Ramos (cell line): Measurements from ENCODE around the gene TEDC2.

ENCODE experiments used
- in situ Hi-C: fragments of 300-500 bp; cut with MboI; formaldehyde crosslinking; loops from one replicate; pipeline ENCODE4 v1.14.3; 2022; ENCODE audit warnings: low sequenced_read_pairs; ENCODE audit not compliant: unreplicated experiment

The TEDC2 gene

GRCh38 chr16:2462031-2462866 is 2.3 kb downstream of the TEDC2 start:
- in situ Hi-C loops = no loop called here

- in situ Hi-C loops = no loop called here
Observed at GRCh38 chr16:2464333-2464732, 4.4 kb downstream of the TEDC2 start.

- in situ Hi-C loops = no loop called here
Observed at GRCh38 chr16:2465653-2466415, 5.9 kb downstream of the TEDC2 start.

GRCh38 chr16:2466667-2467527 is 7.0 kb downstream of the TEDC2 start:
- in situ Hi-C loops = no loop called here

- in situ Hi-C loops = no loop called here
Observed at GRCh38 chr16:2467528-2468232, 7.8 kb downstream of the TEDC2 start.

- in situ Hi-C loops = no loop called here
Observed at GRCh38 chr16:2468233-2468724, 8.4 kb downstream of the TEDC2 start.

- in situ Hi-C loops = no loop called here
Observed at GRCh38 chr16:2468725-2469398, 9.0 kb downstream of the TEDC2 start.

- in situ Hi-C loops = no loop called here
Observed at GRCh38 chr16:2469399-2470233, 9.7 kb downstream of the TEDC2 start.

DNA sequence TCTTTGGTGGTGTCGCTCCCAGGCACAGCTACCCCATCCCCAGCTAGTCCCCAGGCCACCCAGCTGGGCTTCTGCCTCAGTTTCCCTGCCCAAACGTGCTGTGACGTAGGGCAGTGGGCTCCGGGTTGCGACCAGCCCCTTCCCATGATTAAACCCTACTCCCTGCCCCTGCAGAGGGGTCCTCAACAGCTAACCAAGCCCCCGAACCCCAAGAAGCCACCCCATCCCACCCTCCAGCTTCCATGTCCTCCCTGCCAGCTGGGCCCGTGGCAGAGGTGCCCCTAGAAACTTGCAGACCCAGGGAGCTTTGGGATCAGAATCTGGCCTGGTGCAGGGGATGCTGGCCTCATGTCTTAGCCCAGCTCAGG is 10.3 kb downstream of the TEDC2 start:
- in situ Hi-C loops = no loop called here

- in situ Hi-C loops = no loop called here
Observed at GRCh38 chr16:2470603-2471015, 10.7 kb downstream of the TEDC2 start.

DNA sequence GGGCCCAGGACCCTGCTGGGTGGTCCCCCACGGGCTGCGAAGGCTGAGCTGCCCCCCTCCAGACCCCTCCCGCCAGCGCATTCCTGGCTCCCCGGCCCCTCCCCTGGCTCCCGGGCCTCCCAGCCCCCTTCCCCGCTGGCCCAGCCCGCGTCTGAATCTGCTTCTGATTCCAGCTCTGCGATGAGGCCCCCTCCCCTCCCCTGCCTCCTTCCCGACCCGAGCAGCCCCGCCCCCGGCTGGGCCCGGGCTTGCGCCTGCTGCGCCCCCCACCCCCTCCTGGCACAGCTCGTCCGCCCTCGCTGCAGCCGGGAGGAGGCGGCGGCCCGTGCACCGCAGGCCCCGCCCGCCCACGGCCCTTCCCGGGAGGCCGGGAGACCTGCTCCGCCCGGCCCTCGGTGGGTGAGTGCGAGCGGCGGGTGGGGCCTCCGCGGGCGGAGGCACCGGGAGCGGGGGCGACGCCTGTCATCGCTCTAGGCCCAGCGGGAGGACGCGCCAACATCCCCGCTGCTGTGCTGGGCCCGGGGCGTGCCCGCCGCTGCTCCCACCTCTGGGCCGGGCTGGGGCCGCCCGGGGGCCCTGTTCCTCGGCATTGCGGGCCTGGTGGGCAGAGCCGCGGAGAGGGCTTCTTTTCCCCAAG is 11.2 kb downstream of the TEDC2 start, which contains the start of gene NTN3:
Gene NTN3 (plus strand): TSS at position 282 of the 637 bp plus-strand sequence. CDS start 405 bp downstream, outside the sequence.
- in situ Hi-C loops = no loop called here

DNA sequence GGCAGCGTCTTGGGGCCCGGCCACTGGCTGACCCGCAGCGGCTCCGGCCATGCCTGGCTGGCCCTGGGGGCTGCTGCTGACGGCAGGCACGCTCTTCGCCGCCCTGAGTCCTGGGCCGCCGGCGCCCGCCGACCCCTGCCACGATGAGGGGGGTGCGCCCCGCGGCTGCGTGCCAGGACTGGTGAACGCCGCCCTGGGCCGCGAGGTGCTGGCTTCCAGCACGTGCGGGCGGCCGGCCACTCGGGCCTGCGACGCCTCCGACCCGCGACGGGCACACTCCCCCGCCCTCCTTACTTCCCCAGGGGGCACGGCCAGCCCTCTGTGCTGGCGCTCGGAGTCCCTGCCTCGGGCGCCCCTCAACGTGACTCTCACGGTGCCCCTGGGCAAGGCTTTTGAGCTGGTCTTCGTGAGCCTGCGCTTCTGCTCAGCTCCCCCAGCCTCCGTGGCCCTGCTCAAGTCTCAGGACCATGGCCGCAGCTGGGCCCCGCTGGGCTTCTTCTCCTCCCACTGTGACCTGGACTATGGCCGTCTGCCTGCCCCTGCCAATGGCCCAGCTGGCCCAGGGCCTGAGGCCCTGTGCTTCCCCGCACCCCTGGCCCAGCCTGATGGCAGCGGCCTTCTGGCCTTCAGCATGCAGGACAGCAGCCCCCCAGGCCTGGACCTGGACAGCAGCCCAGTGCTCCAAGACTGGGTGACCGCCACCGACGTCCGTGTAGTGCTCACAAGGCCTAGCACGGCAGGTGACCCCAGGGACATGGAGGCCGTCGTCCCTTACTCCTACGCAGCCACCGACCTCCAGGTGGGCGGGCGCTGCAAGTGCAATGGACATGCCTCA is 12.0 kb downstream of the TEDC2 start:
- in situ Hi-C loops = no loop called here

GRCh38 chr16:2472488-2472864 is 12.6 kb downstream of the TEDC2 start:
- in situ Hi-C loops = no loop called here

DNA sequence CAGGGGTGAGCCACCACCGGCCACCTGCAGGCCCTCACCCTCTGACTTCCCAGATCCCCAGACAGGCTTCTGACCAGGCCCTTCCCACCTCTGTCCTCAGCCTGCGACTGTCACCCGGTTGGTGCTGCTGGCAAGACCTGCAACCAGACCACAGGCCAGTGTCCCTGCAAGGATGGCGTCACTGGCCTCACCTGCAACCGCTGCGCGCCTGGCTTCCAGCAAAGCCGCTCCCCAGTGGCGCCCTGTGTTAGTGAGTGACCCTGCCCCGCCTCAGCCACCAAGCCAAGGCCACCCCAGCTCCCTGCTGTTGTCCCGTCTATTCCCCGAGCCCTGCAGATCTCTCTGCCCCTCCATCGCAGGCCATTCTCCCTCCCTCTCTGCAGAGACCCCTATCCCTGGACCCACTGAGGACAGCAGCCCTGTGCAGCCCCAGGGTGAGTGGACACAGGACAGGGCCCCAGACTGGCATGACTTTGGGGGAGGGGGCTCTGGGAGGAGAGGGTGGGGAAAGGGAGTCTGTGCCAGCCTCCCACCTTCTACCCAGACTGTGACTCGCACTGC is 13.1 kb downstream of the TEDC2 start:
- in situ Hi-C loops = no loop called here

- in situ Hi-C loops = no loop called here
Observed at GRCh38 chr16:2473446-2473926, 13.6 kb downstream of the TEDC2 start.

DNA sequence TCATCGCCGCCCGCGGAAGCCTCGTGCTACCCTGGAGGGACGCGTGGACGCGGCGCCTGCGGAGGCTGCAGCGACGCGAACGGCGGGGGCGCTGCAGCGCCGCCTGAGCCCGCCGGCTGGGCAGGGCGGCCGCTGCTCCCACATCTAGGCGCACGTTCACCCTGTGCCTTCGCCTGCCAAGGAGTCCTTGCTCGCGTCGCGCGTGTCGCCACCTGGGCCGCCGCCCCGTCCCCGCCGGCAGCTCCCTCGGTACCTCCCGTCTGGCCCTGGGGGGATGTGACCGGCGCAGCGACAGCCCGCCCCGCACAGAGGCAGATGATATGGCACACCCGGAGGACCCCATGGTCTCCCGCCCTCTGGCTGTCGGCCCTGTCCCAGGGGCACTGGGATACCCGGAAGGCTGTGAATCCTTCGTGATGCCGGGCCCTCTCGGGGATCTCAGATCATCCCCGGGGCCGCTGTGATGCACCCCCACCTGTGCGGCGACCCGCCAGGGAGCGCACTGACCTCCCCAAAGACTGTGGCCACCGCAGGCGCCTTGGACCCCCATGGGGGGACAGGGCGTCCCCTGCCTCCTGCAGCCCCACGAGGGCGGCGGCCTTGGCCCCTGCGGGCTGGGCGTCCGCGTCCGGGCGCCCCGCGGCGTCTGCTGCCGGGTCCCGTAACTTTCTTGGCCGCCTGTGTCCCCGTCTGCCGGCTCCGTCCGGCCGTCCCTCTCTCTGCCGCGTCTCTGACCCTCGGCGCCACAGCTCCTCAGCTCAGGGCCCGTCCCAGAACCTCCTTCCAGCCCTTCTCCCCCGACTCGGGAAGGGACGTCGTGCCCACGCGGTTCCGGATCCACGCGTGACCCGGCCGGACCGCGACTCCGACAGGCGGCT is 14.3 kb downstream of the TEDC2 start:
- in situ Hi-C loops = no loop called here
